ENCODE measurements around the gene RP9.

The RP9 gene, protein sequence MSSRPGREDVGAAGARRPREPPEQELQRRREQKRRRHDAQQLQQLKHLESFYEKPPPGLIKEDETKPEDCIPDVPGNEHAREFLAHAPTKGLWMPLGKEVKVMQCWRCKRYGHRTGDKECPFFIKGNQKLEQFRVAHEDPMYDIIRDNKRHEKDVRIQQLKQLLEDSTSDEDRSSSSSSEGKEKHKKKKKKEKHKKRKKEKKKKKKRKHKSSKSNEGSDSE
- 2.2 to 12.0 (median 5.7) reads per million in 17 experiments for total RNA-seq

DNA sequence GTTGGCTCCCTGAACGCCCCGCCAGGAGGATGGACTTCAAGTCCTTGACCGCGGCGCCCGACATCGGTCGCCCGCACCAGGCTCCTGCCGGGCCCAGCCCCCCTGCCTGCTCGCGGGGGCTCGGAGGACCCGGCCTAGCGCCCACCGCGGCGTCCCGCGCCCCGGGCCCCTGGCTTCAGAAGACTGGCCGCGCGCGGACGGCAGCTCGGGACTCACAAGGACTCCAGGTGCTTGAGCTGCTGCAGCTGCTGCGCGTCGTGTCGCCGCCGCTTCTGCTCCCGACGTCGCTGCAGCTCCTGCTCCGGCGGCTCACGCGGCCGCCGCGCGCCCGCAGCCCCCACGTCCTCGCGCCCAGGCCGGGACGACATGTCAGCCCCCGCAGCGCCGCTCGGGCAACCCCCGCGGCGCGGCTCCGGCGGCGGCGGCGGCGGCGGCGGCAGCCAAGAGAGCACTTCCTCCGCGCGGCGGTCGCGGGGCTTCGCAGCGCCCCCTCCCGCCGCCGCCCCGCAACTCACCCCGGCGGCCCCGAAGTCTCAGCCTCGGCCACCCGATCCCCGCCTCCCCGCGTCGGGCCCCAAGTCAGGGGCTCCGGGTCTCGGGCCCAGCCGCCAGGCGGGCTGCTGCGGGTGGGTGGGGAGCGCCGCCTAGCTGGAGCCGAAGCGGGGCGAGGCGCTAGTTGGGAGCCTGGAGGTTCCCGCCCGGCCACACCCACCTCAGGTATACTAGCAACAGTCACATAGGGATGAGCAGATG, at the start of gene RP9:
TSS of gene RP9 (minus strand) at position 400 of the 753 bp plus-strand sequence. CDS start at position 368, 32 bp downstream.
- peak; percentile 81 to 95 (median 89) for DNase-seq

DNA sequence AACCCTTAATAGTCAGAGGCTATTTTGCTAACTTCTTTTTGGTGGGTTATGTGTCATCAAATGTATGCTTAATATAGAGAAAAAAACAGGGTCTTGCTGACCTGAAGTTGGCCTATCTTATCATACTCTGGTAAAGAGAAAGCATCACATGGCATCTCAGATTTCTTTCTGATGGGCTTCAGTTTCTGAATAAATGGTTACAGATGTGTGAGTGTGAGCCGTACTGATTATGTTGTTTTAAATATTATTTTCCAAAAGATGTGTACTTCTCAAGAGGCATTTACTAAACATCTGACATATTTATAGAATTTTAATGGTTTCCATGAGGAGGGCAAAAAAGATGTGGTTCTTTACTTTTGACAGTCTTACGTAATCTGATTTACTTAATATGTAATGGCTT, 48.6 kb upstream of the RP9 start:
- DNase-seq, result no peak

DNA sequence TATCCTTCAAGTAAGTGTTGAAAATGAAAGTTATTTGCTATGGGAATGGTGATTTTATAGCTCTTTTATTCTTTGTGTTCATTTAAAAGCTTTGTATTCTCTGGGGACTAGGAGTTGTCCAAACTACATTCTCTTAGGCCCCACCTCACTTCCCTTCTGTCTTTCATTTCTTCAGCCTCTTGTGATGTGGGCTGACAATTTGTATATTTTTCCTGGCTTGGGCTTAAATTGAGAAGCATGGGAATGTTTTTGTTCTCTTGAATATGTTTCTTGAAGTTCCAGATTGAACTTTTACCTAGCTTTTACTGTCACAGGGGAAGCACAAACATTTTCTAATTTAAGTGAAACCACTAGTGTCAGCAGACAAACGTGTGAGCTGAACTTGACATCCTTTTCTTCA, 48.1 kb upstream of the RP9 start:
- no peak for DNase-seq

DNA sequence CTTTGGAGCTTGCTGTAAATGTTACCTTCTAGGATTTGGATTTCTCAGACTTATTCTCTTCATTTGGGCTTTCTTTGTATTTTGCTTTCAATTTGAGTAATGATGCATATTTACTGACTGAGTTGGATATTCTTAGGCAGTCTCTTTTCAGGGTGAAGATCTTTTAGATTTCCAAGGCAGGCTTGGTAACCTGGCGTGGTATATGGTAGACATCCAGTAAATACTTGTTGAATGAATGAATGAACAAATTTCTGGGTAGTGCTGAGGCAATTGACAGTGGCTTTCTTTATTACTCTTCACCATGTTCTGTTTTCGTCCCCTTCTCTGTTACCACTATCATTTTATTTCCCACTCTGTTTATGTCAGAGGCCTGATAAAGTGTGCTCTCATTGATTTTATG, 47.2 kb upstream of the RP9 start:
- no peak for DNase-seq

DNA sequence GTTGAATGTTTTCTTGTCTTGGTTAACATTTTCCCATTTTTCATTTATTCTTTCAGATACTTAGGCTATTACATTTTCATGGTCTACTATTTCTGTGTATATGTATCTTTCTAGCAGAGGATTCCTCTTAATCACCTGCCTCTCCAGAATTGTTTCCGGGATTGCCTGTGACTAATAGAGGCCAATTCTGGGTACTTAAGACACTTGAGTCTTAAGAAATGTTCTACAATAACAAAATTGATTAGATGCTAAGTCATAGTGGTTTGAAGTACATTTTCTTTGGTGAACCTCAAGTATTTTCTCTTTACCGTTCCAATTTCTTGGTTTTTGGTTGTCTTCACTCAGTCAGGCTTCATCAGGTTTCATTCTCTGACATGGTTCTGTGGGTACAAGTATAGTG, 46.6 kb upstream of the RP9 start:
- DNase-seq, result no peak

- no peak for DNase-seq
These were observed 42.9 kb upstream of the RP9 start for GRCh38 chr7:33152087-33152486.

- DNase-seq, result no peak
These were observed 36.0 kb upstream of the RP9 start for GRCh38 chr7:33145156-33145555.

- DNase-seq, result no peak
These were observed 35.0 kb upstream of the RP9 start for GRCh38 chr7:33143996-33144718.

DNA sequence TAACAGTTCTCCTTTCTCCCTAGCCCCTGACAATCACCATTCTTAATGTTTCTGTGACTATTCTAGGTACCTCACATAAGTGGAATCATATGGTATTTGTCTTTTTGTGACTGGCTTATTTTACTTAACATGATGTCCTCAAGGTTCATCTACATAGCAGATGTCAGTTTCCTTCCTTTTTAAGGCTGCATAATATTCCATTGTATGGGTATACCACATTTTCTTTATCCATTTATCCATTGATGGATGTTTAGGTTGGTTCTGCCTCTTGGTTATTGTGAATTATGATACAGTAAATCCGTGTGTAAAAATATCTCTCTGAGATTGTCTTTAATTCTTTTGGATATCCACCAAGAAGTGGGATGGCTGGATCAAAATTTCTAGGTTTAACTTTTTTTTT, 33.4 kb upstream of the RP9 start:
- no peak for DNase-seq

GRCh38 chr7:33137103-33137502, 27.9 kb upstream of the RP9 start:
- DNase-seq, result no peak

DNA sequence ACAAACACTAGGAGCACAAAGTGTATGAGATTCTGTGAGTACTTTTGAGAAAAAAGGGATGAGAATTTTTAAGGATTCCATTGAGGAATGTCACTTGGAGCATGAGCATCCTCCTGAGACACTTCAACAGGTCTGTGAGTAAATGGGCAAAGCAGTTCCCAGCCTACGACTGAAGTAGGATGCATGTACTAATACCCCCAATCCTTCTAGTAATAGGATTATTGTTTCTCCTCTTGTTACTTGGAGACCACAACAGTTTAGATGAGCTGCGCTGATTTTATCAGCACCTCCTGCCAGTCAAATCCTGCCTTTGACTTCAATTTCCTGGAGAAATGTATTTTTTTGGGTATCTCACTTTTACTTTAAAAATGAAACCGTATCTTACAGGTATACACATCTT, 21.0 kb upstream of the RP9 start:
- no peak for DNase-seq

GRCh38 chr7:33129806-33130153, 20.6 kb upstream of the RP9 start:
- no peak for DNase-seq

- DNase-seq, result peak; percentile 96 to 97 (median 97)
These were observed 20.0 kb upstream of the RP9 start, which contains the start of gene BBS9 for GRCh38 chr7:33128990-33129805. Gene BBS9 (plus strand): TSS chr7:33129564. CDS start chr7:33146253, 16,689 bp downstream.

DNA sequence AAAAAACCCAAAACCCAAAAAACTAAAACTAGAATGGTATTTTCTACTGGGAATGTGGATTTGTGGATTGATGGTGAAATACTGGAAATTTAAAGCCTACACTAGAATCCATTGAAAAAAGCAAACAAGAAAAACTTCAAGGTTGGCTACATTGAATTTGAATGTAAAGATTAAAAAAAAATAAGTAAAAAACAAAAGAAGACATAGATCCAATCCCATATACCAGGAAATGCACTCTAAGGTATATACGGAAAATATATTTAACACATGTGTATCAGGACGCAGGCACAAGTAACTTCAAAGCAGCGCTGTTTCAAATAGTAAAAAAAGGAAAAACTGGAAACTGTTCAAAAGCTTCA, 19.4 kb upstream of the RP9 start:
- no peak for DNase-seq

DNA sequence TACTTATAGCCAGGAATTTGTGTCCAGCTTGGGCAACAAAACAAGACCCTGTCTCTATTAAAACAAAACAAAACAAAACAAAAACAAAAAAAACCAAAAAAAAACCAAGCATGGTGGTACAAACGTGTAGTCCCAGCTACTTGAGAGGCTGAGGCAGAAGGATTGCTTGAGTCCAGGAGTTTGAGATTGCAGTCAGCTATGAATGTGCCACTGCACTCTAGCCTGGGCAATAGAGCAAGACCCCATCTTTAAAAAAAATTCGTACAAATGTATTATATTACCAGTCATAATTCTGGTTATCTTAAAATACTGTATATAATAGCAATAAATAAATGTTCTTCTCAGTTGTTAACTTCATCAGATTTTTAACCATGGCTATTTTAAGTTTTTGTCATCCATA, 17.9 kb upstream of the RP9 start:
- DNase-seq, result no peak

DNA sequence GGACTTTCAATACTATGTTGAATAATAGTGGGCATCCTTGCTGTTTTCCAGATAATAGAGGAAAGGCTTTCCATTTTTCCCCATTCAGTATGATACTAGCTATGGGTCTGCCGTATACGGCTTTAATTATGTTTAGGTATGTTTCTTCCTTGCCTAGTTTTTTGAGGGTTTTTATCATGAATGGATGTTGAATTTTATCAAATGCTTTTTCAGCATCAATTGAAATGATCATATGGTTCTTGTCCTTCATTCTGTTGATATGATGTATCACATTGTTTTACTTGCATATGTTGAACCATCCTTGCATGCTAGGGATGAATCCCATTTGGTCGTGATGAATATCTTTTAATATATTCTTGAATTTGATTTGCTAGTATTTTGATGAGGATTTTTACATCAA, 9.2 kb upstream of the RP9 start:
- DNase-seq, result no peak

- no peak for DNase-seq
These were observed 5.8 kb upstream of the RP9 start for GRCh38 chr7:33114976-33115375.

GRCh38 chr7:33111614-33112013, 2.4 kb upstream of the RP9 start:
- DNase-seq, result no peak

GRCh38 chr7:33109758-33110238, 594 bp upstream of the RP9 start:
- DNase-seq, result peak; percentile 5 to 45 (median 32)

DNA sequence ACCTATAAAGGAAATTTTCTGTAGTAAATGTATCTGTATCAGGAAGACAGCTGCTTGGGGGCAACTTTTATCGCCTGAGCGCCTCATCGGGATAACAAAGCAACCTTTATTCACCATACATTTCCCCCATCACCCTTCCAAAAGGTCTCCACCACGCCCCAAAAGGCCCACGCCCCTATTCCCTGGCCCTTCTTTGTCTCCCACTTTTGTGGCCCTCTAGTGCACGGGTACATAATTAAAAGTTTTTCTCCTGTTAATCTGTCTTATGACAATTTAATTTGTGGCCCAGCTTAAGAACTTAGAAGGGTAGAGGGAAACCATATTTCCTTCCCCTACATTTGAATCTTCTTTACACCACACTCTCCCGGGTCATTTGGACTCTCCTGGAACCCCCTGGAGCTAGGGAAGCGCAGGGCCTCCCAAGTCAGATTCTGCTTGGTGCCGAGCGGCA, 625 bp downstream of the RP9 start:
- peak in 2 of 4 experiments; percentile 34 to 35 for DNase-seq

DNA sequence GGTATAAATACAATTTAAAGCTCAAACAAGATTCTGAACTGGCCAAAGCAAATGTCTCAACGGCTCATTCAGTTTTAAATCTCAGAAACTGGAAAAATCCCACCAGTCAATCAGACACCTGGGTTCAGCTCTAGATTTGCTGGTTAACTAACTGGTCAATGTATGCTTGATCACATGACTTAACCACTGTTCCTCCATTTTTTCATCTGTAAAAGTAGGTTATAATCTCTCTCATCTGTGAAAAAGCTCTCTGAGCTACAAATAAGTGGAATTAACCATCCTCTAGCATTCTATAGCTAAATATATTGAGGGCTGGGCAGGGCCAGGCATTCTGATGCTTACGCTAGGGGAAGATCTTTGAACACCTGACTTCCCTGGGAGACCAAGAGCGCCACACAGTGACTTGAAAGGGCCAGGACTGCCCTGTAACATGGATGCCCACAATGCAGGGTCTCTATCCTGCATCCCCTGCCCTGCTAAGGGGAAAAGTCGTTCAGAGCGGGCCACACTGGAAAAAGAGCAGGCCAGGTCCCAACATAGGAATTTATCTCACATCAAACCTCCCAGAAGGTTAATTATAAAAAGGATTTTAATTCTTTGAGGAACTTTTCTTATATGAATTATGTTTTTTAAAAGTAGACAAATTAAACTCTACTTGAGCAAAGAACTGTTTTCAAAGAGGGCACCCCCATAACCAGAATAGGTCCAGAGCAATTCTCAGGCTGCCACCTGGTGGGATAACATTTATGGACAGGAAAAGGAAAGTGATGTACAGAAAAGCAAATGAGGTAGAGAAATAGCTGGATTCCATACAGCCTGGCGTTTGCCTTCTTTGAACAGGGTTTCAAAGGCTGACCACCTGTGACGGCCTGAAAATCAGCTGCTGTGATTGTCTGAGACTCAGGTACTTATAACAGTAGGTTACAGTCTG, 1.8 kb downstream of the RP9 start:
- DNase-seq, result peak; percentile 28 to 56 (median 42)

All from suppressor macrophage (primary cell).